Osteoblast (primary cell): ENCODE results near the gene TBX5. TPM values are rescaled to one million over a fixed set of nuclear protein-coding genes. Genes with fewer than 3 reads are reported as not detected.

ENCODE experiments used
- DNase-seq: peaks from one replicate; pipeline ENCODE4 v3.0.0; 2011; ENCODE audit warnings: low spot score, mixed read lengths; ENCODE audit not compliant: insufficient read length; ENCODE audit errors: missing footprints
- H2AFZ ChIP-seq: 2 replicates; pipeline ENCODE4 v1.6.0; 2011; ENCODE audit warnings: mild to moderate bottlenecking, low read length
- H3K27ac ChIP-seq: 2 replicates; pipeline ENCODE4 v1.5.1; 2011; ENCODE audit warnings: mild to moderate bottlenecking, low read depth, low read length, moderate library complexity
- H3K27me3 ChIP-seq: 2 replicates; pipeline ENCODE4 v1.6.0; 2012; ENCODE audit warnings: mild to moderate bottlenecking, control low read depth, inconsistent platforms, low read length, moderate library complexity; ENCODE audit not compliant: insufficient read depth
- H3K36me3 ChIP-seq: 2 replicates; pipeline ENCODE4 v1.5.1; 2011; ENCODE audit warnings: mild to moderate bottlenecking, low read length, control low read depth, moderate library complexity; ENCODE audit not compliant: insufficient read depth
- H3K4me1 ChIP-seq: 2 replicates; pipeline ENCODE4 v1.5.1; 2011; ENCODE audit warnings: mild to moderate bottlenecking, low read length, control low read depth, moderate library complexity; ENCODE audit not compliant: insufficient read depth
- H3K4me2 ChIP-seq: 2 replicates; pipeline ENCODE4 v1.6.0; 2011; ENCODE audit warnings: mild to moderate bottlenecking, low read length; ENCODE audit not compliant: insufficient read depth
- H3K4me3 ChIP-seq: fragments of 200-600 bp; sonication (generic); 3 replicates; pipeline ENCODE4 v1.5.1; 2012; ENCODE audit warnings: mild to moderate bottlenecking, low read length, inconsistent platforms; ENCODE audit not compliant: insufficient read depth
- H3K79me2 ChIP-seq: 2 replicates; pipeline ENCODE4 v1.6.0; 2012; ENCODE audit warnings: mild to moderate bottlenecking, low read length, control low read depth, inconsistent platforms; ENCODE audit not compliant: insufficient read depth
- H3K9me3 ChIP-seq: 2 replicates; pipeline ENCODE4 v1.5.1; 2011; ENCODE audit warnings: low read depth, low read length, control low read depth
- H4K20me1 ChIP-seq: 2 replicates; pipeline ENCODE4 v1.6.0; 2012; ENCODE audit warnings: mild to moderate bottlenecking, low read length, control low read depth; ENCODE audit not compliant: insufficient read depth
- total RNA-seq: library from RNA; depleted of rRNA; stranded (reverse); fragments of >200 nt; gene quantifications from 2 replicates; pipeline ENCODE4 v1.2.3, GENCODE V29; 2012
- TF ChIP-seq, protein P1 (sequence below): IDR thresholded peaks from 2 replicates; pipeline ENCODE4 v1.5.1; 2011; ENCODE audit warnings: mild to moderate bottlenecking, low read depth, low read length, moderate library complexity; ENCODE audit errors: extremely low read depth

Gene TBX5
- total RNA-seq, 1 donor: not detected

DNA sequence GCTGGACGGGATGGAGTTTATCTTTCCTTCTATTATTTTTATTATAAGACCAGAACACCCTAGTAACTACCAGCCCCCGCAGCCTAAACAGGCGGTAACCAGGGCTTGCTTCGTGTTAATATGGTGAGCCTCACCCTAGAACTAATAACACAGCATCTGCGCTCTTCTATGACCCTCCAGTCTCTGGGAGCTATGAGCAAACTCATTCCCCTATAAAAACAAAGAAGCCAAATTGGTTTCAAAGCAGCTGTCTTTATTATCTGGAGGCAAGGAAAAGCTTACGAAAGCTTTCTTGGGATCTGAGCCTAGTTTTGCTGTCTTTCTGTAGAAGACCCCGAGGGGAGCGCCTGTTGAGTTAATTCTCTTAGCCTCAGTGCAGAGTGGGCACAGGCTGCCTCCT is 85.0 kb downstream of the TBX5 start:
- DNase-seq: no peak
- TF ChIP-seq, protein P1, sequence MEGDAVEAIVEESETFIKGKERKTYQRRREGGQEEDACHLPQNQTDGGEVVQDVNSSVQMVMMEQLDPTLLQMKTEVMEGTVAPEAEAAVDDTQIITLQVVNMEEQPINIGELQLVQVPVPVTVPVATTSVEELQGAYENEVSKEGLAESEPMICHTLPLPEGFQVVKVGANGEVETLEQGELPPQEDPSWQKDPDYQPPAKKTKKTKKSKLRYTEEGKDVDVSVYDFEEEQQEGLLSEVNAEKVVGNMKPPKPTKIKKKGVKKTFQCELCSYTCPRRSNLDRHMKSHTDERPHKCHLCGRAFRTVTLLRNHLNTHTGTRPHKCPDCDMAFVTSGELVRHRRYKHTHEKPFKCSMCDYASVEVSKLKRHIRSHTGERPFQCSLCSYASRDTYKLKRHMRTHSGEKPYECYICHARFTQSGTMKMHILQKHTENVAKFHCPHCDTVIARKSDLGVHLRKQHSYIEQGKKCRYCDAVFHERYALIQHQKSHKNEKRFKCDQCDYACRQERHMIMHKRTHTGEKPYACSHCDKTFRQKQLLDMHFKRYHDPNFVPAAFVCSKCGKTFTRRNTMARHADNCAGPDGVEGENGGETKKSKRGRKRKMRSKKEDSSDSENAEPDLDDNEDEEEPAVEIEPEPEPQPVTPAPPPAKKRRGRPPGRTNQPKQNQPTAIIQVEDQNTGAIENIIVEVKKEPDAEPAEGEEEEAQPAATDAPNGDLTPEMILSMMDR: no peak
- Histone ChIP-seq H2AFZ (no peak overlapping the region), H3K4me3 (no peak overlapping the region), H3K36me3 (no peaks in the 10 kb centered on the region), H3K4me1 (no peaks in the 10 kb centered on the region), H3K9me3 (no peaks in the 10 kb centered on the region), H3K27me3 (no peaks in the 10 kb centered on the region), H4K20me1 (no peaks in the 10 kb centered on the region), H3K79me2 (no peaks in the 10 kb centered on the region), H3K4me2 (no peak overlapping the region), H3K27ac (no peak overlapping the region)

DNA sequence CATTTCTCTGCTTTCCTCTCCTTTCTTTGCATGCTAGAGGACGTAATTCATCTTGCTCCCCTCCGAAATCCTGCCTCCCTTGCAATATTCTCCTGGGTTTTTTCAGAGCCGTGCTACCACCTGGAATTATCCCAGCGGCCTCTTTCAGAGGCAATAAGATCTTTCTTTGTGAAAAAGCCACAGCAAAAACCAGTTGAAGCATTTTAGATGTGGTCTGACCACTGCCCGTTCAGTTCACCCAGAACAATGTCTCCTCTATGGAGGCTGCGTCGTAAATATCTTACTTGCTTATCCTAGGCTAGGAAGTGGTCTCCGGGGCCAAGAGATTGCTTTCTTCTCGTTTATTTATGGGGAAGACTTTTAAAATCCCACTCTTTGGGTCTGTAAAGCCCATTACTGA is 85.8 kb downstream of the TBX5 start:
- TF ChIP-seq, protein P1: no peak
- Histone ChIP-seq H3K79me2 (no peaks in the 10 kb centered on the region), H3K27ac (no peak overlapping the region), H3K4me3 (no peak overlapping the region), H2AFZ (no peak overlapping the region), H3K9me3 (no peaks in the 10 kb centered on the region), H3K4me2 (no peak overlapping the region), H3K27me3 (no peaks in the 10 kb centered on the region), H3K36me3 (no peaks in the 10 kb centered on the region), H3K4me1 (no peaks in the 10 kb centered on the region), H4K20me1 (no peaks in the 10 kb centered on the region)
- no peak for DNase-seq

DNA sequence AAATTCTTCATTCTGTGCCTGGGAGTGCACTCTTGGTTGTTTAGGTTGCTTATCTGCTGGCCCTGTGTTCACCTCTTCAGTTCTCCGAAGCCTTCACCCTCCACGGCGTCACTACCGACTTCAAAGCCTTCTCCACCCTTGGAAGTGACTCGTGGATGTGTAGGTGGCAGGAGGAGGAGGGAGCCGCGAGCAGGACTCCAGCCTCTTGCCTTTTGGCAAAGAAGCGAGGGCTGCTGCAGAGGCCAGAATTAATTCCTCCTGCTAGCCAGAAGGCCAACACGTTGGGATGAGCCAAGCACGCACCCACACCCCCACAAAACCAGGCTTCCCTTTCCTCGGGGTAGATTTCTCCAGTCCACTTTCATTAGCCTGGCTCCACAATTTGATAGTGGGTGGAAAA is 86.5 kb downstream of the TBX5 start:
- H3K9me3 ChIP-seq: no peaks in the 10 kb centered on the region
- H3K27me3 ChIP-seq: no peaks in the 10 kb centered on the region
- TF ChIP-seq, protein P1: no peak
- H3K36me3 ChIP-seq: no peaks in the 10 kb centered on the region
- H3K4me2 ChIP-seq: no peak overlapping the region
- no peak overlapping the region for H2AFZ ChIP-seq
- no peaks in the 10 kb centered on the region for H3K79me2 ChIP-seq
- no peaks in the 10 kb centered on the region for H4K20me1 ChIP-seq
- H3K4me1 ChIP-seq: no peaks in the 10 kb centered on the region
- DNase-seq: no peak
- no peak overlapping the region for H3K27ac ChIP-seq
- H3K4me3 ChIP-seq: no peak overlapping the region

DNA sequence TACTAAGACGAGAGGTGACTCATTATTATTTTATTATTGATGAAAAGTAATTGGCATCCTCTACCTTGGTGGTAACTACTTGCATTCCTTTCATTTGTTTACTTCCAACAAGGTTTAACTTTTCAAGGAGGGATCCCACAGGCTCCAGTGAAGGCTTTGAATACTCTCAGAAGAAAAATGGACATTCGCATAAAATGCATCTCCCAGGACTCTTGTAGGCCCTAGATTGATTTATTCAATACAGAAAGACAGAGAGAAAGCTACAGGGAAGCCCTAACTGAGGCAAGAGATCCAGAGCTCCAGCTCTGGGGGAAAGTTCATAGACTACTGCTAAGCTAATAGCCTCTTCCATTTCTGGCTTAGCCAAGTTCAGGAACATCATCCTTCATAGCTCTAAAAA is 87.0 kb downstream of the TBX5 start:
- H3K9me3 ChIP-seq: no peaks in the 10 kb centered on the region
- H3K4me3 ChIP-seq: no peak overlapping the region
- no peaks in the 10 kb centered on the region for H3K27me3 ChIP-seq
- no peaks in the 10 kb centered on the region for H3K36me3 ChIP-seq
- TF ChIP-seq, protein P1: no peak
- H2AFZ ChIP-seq: no peak overlapping the region
- no peak overlapping the region for H3K27ac ChIP-seq
- DNase-seq: no peak
- no peaks in the 10 kb centered on the region for H3K4me1 ChIP-seq
- no peaks in the 10 kb centered on the region for H4K20me1 ChIP-seq
- no peak overlapping the region for H3K4me2 ChIP-seq
- H3K79me2 ChIP-seq: no peaks in the 10 kb centered on the region
